PFSK-1 (cell line): ENCODE results near the gene COX4I1.

Experiments
- FOXP2 ChIP-seq: optimal IDR thresholded peaks from 2 replicates; pipeline ENCODE3; 2011; ENCODE audit warnings: borderline replicate concordance, control low read depth, inconsistent platforms; ENCODE audit not compliant: insufficient read depth; ENCODE audit errors: extremely low read length, extremely low read depth
- POLR2AphosphoS5 ChIP-seq: IDR thresholded peaks from 2 replicates; pipeline ENCODE4 v1.6.1; 2012; ENCODE audit warnings: low read depth, mild to moderate bottlenecking, control low read depth, low read length, moderate library complexity
- SIN3A ChIP-seq: IDR thresholded peaks from 2 replicates; pipeline ENCODE4 v1.6.1; 2012; ENCODE audit warnings: mild to moderate bottlenecking, low read length, moderate library complexity, borderline replicate concordance; ENCODE audit not compliant: insufficient read depth
- TAF1 ChIP-seq: IDR thresholded peaks from 2 replicates; pipeline ENCODE4 v1.6.1; 2012; ENCODE audit warnings: low read length, control low read depth, borderline replicate concordance; ENCODE audit not compliant: insufficient read depth
- TF ChIP-seq, protein P1 (sequence below), 2 experiments: IDR thresholded peaks; 2 replicates each; pipeline versions ENCODE4 v1.6.1 to v1.8.0; 2011 to 2012; ENCODE audit warnings: low read depth in 2 of 2, low read length in 2 of 2, control low read depth in 1 of 2, inconsistent platforms in 1 of 2, mild to moderate bottlenecking in 1 of 2, moderate library complexity in 1 of 2; ENCODE audit not compliant: insufficient read depth in 1 of 2

DNA sequence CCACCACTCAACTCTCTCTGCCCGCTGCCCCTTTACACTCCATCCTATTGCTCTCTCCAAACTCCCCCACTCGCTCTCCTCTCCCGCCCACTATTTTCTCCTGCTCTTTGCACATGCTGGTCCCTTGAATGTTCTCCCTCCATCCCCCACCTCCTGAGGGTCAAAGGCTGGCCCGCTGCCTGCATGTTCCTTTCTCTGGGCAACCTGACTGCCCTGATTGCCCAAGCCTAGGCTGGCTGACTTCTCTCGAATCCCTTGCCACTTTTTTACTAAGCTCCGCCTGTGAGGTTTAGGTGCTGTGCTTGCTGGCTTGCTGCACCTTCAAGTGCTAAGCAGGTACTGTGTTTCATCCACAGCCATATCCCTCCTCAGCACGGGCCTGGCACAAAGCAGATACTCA lies 2.9 kb upstream of the COX4I1 start:
- TF ChIP-seq, protein P1, sequence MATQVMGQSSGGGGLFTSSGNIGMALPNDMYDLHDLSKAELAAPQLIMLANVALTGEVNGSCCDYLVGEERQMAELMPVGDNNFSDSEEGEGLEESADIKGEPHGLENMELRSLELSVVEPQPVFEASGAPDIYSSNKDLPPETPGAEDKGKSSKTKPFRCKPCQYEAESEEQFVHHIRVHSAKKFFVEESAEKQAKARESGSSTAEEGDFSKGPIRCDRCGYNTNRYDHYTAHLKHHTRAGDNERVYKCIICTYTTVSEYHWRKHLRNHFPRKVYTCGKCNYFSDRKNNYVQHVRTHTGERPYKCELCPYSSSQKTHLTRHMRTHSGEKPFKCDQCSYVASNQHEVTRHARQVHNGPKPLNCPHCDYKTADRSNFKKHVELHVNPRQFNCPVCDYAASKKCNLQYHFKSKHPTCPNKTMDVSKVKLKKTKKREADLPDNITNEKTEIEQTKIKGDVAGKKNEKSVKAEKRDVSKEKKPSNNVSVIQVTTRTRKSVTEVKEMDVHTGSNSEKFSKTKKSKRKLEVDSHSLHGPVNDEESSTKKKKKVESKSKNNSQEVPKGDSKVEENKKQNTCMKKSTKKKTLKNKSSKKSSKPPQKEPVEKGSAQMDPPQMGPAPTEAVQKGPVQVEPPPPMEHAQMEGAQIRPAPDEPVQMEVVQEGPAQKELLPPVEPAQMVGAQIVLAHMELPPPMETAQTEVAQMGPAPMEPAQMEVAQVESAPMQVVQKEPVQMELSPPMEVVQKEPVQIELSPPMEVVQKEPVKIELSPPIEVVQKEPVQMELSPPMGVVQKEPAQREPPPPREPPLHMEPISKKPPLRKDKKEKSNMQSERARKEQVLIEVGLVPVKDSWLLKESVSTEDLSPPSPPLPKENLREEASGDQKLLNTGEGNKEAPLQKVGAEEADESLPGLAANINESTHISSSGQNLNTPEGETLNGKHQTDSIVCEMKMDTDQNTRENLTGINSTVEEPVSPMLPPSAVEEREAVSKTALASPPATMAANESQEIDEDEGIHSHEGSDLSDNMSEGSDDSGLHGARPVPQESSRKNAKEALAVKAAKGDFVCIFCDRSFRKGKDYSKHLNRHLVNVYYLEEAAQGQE (IDR thresholded peaks at IDR 0.05; ENCODE audit: insufficient read depth in 1 of 2, low read depth in 2 of 2, low read length in 2 of 2) = no peak
- TF ChIP-seq POLR2AphosphoS5 = no peak
- TF ChIP-seq SIN3A = no peak
- TF ChIP-seq TAF1 = no peak
- TF ChIP-seq FOXP2 = no peak
